ENCODE results near the gene LYSMD2. TPM values are rescaled to one million over a fixed set of nuclear protein-coding genes. Genes with fewer than 3 reads are reported as not detected.

Gene LYSMD2
- total and polyA plus RNA-seq, 10 donors = 18.1 to 41.7 (median 33.2) TPM

GRCh38 chr15:51750792-51751696 is 13.6 kb upstream of the LYSMD2 start, which contains the start of gene TMOD2:
Gene TMOD2, plus strand, starts transcription at chr15:51751597. Its CDS starts 14,845 bp downstream, at chr15:51766442.
- Histone ChIP-seq H3K27ac (peak within 1 kb of the TSS in 6 of 8 donors; percentile 38 to 81 (median 69)), H3K36me3 (no peaks in the 10 kb centered on the region), H3K9me3 (no peaks in the 10 kb centered on the region), H3K27me3 (replicated peaks in 1 of 7) (peaks cover 0 to 7% (median 0%) of the 10 kb centered on the region in 7 donors), H3K4me3 (peak within 1 kb of the TSS; percentile 61 to 98 (median 88)), H3K4me1 (peaks cover 5 to 54% (median 32%) of the 10 kb centered on the region in 6 donors)
- intact Hi-C loops (cut with DNase I; ENCODE audit: low total_unique reads) = no loop called here
- TF ChIP-seq CTCF (IDR thresholded peaks at IDR 0.05 in 8 of 11, conservative IDR thresholded peaks at IDR 0.05 in 3 of 11) (no peak), POLR2AphosphoS5 (IDR thresholded peaks at IDR 0.05) (peak in 2 of 3 donors; percentile 38 to 44), POLR2A (IDR thresholded peaks at IDR 0.05) (no peak)
- 9 to 21% (median 13%) methylated on average over 29 to 65 of the region's 65 CpGs for WGBS, 5 donors
- DNase-seq = peak; percentile 92

GRCh38 chr15:51750186-51750585 is 12.7 kb upstream of the LYSMD2 start:
- 74 to 86% (median 76%) methylated on average over 4 of the region's 4 CpGs for WGBS, 5 donors
- H3K4me3 ChIP-seq = peak overlapping the region in 1 of 8 donors; percentile 98
- H3K36me3 ChIP-seq = no peaks in the 10 kb centered on the region
- intact Hi-C loops (cut with DNase I; ENCODE audit: low total_unique reads) = no loop called here
- TF ChIP-seq CTCF (IDR thresholded peaks at IDR 0.05 in 8 of 11, conservative IDR thresholded peaks at IDR 0.05 in 3 of 11) = no peak
- TF ChIP-seq POLR2AphosphoS5 (IDR thresholded peaks at IDR 0.05) = no peak
- no peak for TF ChIP-seq POLR2A (IDR thresholded peaks at IDR 0.05)
- no peak for DNase-seq
- peaks cover 5 to 45% (median 27%) of the 10 kb centered on the region in 6 donors for H3K4me1 ChIP-seq
- H3K27ac ChIP-seq = no peak overlapping the region
- peaks cover 0 to 7% (median 0%) of the 10 kb centered on the region in 7 donors for H3K27me3 ChIP-seq (replicated peaks in 1 of 7)
- H3K9me3 ChIP-seq = no peaks in the 10 kb centered on the region

- H3K9me3 ChIP-seq = no peaks in the 10 kb centered on the region
- intact Hi-C loops (cut with DNase I; ENCODE audit: low total_unique reads) = no loop called here
- peaks cover 0 to 7% (median 0%) of the 10 kb centered on the region in 7 donors for H3K27me3 ChIP-seq (replicated peaks in 1 of 7)
- no peak overlapping the region for H3K27ac ChIP-seq
- H3K4me1 ChIP-seq = peaks cover 5 to 36% (median 24%) of the 10 kb centered on the region in 6 donors
- TF ChIP-seq CTCF (IDR thresholded peaks at IDR 0.05 in 8 of 11, conservative IDR thresholded peaks at IDR 0.05 in 3 of 11) (no peak), POLR2A (IDR thresholded peaks at IDR 0.05) (no peak), POLR2AphosphoS5 (IDR thresholded peaks at IDR 0.05) (no peak)
- no peak overlapping the region for H3K4me3 ChIP-seq
- 86 to 90% (median 88%) methylated on average over 5 of the region's 5 CpGs for WGBS, 5 donors
- no peaks in the 10 kb centered on the region for H3K36me3 ChIP-seq
- no peak for DNase-seq
Observed at GRCh38 chr15:51749307-51749706, 11.9 kb upstream of the LYSMD2 start.

Measured in spleen (tissue), 11 donors.